Measurements from ENCODE around the gene SCN1A. TPM values are rescaled to one million over a fixed set of nuclear protein-coding genes. Genes with fewer than 3 reads are reported as not detected.
"Not testable (repeated sequence)": the region's sequence is repeated elsewhere in the genome, so short reads cannot be mapped to it uniquely, and the experiment has no call there.

SCN1A gene
- total RNA-seq, 1 donor from 2014 or later = not detected

DNA sequence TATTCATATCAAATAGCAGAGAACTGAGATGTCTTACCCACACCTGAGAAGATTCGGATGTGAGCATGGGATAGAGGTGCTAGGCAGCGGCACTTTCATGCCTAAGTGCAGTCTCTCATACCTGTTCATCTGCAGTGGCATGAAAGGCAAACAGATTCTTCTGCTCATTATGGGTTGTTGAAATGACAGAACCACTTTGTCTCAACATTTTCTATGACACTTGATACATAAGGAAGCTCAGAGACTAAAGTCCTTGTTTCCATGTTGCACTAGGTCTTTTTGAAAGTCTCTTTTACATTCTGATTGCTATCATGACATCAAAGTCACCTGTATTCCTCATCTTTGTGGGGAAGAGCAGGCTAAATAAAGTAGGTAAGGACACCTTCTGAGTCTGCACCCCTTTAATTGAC, 8.0 kb upstream of the SCN1A start:
- no peak for DNase-seq (ENCODE audit: low spot score)

DNA sequence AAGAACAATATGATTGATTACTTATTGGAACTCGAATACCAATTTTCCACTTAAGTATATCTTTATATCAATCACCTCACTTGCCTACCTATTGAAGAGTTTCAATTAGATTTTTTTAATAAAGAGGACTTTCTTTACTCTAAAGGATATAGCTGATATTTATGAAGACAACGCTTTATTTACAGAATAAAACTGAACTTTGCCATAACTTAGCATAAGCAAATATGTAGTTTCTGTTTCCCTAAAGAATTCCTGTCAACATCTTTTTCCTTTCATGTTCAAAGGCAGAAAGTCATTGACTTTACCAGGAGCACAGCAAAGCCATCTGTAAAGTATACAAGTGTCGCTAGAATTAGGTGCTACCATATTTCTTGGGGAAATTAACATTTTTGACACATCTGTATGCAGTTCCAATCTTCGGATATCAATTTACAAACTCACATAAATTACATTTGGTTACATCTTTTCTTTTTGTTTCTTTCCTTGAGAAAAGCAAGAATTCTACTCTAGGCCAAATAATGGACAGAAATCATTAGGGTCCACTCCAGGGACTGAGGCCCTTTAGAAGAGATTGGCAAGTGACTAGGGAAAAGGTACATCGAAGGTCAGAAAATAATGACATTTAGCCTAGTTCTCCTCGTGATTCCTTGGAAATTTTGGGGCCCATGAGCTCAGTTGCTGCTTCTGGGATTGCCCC, 7.5 kb upstream of the SCN1A start:
- no peak for DNase-seq (ENCODE audit: low spot score)

DNA sequence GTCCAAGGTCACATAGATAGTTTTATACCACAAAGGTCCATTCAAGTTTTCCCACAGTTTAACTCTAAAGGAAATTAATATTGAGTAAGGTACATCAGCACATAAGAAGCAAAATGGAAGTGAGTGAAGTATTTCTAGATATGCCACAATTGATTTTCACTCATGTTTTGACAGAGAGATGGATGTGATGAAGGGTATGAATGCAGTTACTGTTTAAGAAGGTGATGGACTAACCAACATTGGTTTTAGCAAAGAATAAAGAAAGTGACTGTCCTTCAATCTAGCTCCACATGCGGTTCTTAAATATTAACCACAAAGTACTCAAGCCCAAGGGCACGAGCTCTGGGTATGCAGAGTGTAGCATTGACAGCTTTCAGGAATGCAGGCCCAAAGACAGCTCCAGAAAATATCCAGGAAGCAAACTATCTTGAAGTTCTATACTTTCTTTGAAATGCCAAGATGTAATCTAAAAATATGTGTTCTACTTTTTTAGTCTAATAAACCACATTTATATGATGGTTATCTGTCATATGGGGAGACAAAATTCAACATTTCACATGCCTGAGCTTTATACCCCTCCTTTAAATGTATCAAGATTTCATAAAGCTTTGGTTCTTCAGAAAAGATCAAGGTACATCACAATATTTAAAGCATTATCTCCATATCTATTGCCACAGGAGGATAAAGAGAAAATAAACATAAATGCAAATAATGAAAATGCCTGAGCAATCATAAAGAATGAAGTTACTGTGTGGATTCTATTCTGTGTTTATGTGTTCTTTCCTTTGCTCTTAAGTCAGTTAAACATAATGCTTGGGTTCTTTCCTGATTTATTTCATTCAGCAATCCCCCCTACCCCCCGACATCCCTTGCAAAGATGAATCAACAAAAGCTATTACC, 6.7 kb upstream of the SCN1A start:
- DNase-seq (ENCODE audit: low spot score) = no peak

DNA sequence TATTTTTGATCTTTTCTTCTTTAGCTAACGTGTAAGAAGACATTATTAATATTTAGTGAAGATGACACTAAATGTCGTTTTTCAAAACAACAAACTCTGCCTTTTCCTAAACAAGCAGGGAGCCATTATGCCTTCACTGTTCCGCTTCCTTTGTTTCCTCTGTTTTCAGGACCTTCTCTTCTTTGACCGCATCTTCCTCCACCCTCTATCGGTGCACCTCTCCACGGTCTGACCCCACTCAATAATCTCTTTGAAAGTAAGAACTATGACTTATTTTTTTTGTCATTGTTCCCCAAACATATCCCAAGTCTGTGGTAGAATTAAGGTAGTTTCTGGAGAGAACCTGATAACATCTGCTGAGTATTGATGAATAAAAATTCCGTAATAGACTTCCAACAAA, 5.8 kb upstream of the SCN1A start:
- DNase-seq (ENCODE audit: low spot score) = no peak

DNA sequence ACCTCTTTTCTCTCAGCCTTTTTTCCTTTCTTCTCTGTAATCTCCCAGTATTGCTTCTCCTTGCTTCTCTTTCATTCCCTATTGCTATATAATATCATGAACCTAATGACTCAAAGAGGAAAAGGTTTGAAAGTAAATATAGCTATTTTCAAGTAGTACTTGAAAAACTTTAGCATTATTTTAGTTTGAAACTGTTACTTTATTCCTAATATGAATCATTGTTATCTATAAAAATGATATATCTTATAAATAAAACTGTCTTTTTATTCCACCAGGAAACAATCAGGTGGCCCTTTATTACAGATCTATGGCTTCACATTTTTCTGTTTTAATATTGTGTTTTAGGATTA, 311 bp upstream of the SCN1A start:
- no peak for DNase-seq (ENCODE audit: low spot score)

DNA sequence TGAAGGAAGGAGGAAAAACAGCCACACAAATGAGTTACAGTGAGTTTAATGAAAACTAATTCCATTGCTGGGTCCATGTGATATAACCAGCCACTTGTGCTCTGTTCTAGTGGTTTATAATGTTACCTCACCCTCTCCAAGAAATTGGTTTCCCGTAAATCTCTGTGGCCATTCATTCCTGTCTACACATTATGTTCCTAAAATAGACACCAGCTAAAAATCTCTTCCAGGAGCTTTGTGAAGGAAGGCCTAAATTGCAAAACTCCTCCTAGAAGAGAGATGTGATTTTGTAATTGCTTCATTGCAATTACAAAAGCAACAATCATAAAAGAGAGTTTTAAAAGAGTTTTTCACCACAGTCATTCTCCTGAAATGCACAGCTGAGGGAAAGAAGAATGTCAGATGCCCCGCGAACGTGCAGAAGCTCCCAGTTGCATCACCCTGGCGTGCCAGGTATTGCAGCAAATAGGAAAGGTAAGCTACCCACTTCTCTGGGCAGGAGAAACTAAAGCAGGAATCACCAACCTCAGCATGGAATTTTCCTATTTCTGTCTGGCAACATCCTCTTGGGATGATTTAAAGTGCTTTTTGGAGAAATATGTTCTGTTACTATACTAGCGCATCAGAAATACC, 1.7 kb downstream of the SCN1A start:
- DNase-seq (ENCODE audit: low spot score) = no peak

DNA sequence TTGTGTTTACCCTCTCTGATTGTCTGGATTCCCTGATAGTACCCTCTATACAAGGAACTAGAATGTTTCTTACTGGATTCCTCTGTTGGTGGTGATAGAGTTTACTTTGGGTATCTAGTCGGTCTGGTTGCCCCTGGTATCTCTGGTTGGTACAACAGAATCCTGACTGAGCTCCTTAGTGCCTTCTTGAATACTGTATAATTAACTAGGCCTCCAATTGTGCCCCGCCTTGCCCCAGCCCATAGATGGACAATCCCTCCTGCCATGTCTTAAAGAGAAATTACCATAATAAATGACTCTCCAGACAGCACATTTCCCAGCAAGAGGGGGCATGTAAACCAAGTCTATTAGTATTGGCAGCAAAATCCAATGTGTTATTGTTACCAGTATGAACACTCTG, 2.3 kb downstream of the SCN1A start:
- no peak for DNase-seq (ENCODE audit: low spot score)

DNA sequence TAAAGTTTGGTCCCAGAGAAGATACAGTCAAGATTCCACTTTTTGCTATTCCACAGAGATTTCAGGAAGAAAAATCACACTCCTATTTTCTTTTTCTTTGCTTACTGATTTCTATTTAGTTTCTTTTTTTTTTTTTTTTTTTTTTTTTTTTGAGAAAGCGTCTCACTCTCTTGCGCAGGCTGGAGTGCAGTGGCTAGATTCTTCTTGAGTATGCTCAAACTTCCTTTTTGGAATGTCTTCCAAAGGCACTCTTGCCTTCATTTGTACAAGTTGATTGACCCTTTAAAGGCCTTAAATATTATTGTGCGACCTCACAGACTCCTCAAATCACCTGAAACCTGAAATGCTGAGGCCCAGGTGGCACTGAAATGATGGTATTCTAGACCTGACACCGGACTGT, 9.6 kb downstream of the SCN1A start:
- no peak for DNase-seq (ENCODE audit: low spot score)

DNA sequence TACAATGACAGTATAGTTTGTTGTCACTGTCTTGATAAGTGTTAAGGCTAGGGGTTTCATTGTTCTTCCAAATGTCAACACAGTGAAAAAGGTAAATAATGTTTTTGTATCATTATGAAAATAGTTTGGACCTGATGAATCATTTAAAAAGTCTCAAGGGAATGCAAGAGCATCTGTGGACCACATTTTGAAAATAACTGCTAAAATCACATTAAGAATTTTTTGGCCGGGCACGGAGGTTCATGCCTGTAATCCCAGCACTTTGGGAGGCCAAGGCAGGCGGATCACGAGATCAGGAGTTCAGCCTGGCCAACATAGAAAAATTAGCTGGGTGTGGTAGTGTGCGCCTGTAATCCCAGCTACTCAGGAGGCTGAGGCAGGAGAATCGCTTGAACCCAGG, 10.3 kb downstream of the SCN1A start:
- DNase-seq (ENCODE audit: low spot score) = no peak

DNA sequence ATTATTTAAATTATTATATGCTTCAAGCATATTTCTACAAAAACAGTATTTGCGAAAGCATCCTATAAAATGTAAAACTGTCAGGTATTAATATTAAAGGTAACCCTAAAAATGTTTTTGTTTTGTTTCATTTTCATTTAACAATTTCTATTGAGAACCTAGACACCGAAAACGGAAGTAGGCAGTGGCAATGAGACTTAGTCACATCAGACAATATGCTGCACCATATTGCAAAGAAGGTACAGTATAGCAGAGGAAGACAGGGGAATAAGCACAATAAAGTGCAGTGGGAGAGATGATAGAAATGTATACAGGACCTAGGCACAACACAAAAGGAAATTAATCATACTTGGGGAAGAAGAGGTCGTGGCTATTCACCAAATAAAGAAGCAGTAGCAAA, 12.2 kb downstream of the SCN1A start:
- no peak for DNase-seq (ENCODE audit: low spot score)

DNA sequence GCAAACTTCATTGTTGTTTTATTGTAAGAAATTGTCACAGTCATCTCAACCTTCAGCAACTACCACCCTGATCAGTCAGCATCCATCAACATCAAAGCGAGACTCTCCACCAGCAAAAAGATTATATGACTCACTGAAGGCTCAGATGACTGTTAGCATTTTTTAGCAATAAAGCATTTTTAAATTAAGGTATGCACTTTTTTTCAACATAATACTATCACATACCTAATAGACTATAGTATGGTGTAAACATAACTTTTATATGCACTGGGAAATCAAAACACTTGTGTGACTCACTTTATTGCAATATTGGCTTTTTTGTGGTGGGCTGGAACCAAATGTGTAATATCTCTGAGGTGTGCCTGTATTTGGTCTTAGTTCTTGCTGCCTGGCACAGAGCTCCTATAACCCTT, 15.6 kb downstream of the SCN1A start:
- DNase-seq (ENCODE audit: low spot score) = no peak

DNA sequence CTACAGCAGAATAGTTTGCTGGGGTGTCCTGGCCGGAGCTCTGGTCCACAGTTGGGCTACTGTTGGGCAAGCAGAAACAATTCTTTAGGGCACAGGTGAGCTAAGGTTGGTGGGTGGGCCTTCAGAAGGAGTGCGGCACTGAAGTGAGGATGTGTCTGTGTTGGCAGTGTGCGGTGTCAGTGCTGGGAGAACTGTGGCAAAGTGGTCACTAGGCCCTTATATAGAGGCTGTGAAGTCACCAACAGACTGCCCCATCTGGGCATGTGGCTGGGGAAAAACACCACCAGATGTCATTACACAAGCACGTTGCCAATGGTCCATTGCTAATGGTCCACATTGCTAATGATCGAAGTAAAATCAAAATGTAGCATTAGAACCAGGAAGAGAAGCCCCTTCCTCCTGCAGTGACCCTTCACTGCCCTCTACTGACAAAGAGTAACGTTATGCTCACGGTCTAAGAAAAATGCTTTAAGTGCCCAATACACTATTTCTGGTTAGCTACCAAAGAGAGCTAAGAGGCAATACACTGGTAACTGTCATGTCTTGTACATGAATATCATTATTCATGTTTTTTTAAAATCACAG, 21.3 kb downstream of the SCN1A start:
- DNase-seq (ENCODE audit: low spot score) = no peak

DNA sequence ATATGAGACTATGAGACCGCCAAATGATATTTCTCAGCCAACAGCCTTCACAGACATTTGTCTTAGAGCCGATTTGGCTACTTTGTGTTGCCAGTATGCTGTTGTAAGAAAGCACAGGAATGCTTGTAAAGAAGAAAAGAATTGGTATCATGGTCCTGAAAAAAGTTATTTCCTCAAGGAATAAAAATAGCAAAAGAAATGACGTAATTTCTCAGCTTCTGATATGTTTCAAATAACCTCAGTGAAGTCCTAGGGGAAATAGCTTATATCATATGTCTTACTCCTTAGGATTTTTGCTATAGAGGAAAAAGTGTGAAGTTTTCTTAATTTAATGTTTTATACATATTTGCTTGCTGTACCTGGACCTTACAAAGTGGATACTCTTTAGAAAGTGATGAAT, 23.0 kb downstream of the SCN1A start:
- no peak for DNase-seq (ENCODE audit: low spot score)

DNA sequence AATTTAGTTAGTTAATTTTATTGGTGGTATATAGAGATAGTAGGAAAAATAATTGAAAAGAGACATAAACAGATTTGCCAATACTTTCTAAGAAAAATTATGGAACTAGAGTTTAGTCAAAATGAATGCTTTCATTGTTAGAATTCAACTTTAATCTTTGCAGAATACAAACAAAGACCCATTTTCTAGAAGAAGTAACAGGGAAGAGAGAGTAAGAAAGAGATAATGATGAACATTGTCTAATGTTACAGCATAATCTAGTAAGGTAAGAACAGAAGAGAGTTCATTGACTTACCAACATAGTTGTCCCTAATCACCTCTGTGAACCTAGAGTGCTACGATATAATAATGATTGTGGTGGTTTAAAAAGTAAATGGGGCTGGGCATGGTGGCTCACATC, 23.7 kb downstream of the SCN1A start:
- no peak for DNase-seq (ENCODE audit: low spot score)

DNA sequence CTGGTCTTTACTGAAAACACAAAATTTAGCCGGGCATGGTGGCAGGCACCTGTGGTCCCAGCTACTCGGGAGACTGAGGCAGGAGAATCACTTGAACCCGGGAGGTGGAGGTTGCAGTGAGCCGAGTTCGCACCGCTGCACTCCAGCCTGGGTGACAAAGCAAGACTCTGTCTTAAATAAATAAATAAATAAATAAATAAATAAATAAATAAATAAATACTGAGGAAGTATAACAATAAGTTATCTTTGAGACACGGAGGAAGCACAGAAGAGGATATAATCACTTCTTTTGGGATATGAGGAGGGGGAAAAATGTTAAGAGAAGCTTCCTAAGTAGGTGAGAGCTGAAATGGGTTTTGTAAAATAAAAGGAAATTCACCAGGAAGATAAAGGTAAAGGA, 24.5 kb downstream of the SCN1A start:
- not testable (repeated sequence) for DNase-seq (ENCODE audit: low spot score)

DNA sequence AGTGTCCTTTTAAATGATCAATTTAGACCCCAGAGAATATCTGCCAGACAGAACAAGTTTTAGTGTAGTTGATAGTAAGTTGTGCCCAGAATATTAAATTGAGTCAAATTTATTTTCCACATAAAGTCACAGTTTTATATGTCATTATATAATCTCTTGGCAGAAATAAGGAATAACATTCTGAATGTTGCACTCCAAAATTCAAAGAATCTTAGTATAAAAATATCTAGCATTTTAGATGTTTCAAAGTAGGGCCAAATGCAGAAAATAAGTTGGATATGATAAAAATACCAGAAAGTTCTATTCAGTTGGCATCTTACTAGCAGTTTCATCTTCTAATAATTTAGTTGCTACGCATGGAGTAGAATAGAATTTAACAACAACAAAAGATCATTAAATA, 33.5 kb downstream of the SCN1A start:
- DNase-seq (ENCODE audit: low spot score) = no peak

DNA sequence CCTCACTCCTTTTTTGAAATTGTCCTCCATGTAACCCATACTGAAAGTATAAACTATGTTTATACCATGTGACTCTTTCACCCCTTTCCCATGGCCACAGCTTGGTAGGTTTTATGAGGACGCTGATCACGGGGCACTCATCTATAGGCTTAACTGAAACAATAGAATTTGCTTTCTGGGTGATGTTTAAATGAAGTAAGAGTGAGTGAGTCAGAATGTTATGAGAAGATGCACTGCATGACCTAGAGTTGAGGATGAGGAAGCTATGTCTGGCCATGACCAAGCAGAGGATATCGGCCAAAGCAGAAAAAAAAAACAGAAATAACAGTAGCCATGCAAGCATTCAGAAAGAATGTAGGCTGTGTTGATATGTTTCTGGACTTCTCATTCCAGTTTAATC, 34.9 kb downstream of the SCN1A start:
- no peak for DNase-seq (ENCODE audit: low spot score)

DNA sequence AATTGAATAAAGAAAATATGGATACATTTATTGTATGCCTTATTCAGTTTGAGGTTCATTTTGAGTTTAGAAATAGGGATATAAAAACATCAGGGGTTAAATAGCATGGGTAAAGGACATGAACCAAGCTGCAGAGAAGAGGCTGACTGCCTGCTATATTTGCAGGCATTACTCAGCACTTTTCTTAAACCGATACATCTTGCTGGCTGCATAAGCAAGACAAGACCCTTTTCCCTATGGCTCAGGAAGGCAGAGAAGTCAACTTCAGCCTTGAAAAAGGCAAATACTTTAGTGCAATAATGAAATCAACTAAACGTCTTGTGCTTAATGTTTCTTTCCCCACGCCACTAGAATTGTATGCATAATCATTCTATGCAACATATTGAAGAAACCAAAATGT, 36.4 kb downstream of the SCN1A start:
- DNase-seq (ENCODE audit: low spot score) = no peak

DNA sequence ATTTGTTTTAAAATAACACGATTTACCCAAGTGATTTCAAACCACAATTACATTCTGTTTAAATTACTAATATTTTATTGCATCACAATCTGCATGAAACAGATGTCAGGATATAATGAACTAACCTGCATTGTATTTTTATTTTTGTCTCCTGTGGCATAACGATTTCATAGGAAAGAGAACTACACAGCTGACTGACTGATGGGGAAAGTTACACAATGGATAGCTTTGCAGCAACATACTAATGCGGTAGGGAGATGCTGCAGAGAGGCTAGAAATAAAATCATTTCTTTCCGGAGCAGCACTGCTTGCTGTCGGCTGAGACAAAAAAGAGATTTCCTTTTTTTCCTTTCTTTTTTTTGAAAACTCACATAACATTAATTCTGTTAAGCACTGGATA, 36.9 kb downstream of the SCN1A start:
- no peak for DNase-seq (ENCODE audit: low spot score)

DNA sequence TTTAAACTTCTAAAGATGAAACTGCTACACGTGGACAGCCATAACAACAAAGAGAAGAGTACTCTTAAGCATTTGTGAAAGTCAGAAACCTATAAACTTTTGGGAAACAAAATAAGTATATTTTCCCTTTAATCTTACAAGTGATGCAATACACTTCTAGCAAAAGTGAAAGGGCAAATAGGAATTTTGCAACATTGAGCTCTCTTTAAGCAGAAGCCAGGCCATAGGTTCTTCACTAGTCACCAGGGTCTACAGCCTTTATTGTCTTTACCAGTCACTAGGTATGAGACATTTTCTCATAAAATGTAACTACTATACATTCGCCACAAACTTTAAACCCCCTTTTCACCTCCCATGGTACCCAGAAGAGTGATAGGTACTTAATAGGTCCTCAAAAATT, 37.5 kb downstream of the SCN1A start:
- DNase-seq (ENCODE audit: low spot score) = no peak

DNA sequence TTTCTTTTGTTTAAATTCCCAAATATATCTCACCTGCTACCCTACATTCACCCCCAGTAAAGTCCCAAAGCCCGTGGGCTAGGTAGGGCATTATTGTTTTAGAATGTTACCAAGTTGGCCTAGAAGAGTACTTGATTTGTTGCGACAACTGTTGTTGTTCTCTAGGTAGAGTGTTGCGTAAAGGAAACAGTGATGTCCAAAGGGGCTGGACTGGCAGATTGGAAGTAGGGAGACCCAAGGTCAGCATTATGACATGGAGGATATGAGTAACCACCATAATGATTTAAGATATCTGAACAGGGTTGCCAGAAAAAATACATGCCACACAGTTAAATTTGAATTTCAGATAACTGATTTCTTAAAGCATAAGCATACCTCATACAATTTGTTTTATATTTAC, 39.2 kb downstream of the SCN1A start:
- DNase-seq (ENCODE audit: low spot score) = no peak

DNA sequence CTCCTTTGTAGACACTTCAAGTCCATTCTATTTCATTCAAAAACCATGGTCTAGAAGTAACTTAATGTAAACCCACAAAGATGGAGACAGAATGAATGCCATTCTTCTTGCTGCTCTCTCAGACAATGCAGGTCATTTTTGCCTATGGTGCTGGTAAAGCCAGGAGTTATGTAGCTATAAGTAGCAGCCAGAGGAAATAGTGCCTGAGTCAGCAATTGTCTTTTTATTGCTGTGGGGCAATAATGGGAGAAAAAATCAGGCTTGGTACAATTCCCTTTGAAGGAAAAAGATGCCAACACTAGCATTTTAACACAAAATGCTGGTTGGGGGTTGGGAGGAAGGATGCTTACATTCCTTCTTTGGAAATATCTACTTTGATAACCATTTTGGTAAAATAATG, 43.5 kb downstream of the SCN1A start:
- no peak for DNase-seq (ENCODE audit: low spot score)
